C4-2B (cell line): ENCODE data around the gene RRP9.

ENCODE experiments used
- CTCF ChIP-seq: fragments of 450-650 bp; conservative IDR thresholded peaks from 2 replicates; pipeline ENCODE4 v1.5.1; 2017; ENCODE audit warnings: mild to moderate bottlenecking
- ZFX ChIP-seq: fragments of 450-650 bp; IDR thresholded peaks from 2 replicates; pipeline ENCODE4 v1.6.1; 2017

- no peak for TF ChIP-seq CTCF
- no peak for TF ChIP-seq ZFX
These were observed 2.8 kb upstream of the RRP9 start for GRCh38 chr3:51944451-51945021.
